HEK293T (cell line): ENCODE results near the gene C17orf50.

Source experiments
- CTCF ChIA-PET: fragments of 350-600 bp; formaldehyde crosslinking; extraction: SDS; loops from one replicate; lab custom pipeline; 2021; ENCODE audit warnings: antibody characterized with exemption, inconsistent platforms; lab: Yijun Ruan, JAX
- POLR2A ChIA-PET: fragments of 350-600 bp; formaldehyde crosslinking; extraction: SDS; loops from one replicate; lab custom pipeline; 2020; ENCODE audit warnings: antibody characterized with exemption, inconsistent platforms; lab: Yijun Ruan, JAX
- DNase-seq: peaks from one replicate; pipeline ENCODE4 v3.0.0; 2012; ENCODE audit warnings: mixed read lengths; ENCODE audit errors: extremely low spot score
- ARNT ChIP-seq: fragments of 450-650 bp; IDR thresholded peaks from 2 replicates; pipeline ENCODE4 v1.6.1; 2017; ENCODE audit warnings: mild to moderate bottlenecking
- BHLHE40 ChIP-seq: fragments of 450-650 bp; IDR thresholded peaks from 2 replicates; pipeline ENCODE4 v1.6.1; 2016; ENCODE audit warnings: mild to moderate bottlenecking, moderate library complexity, borderline replicate concordance
- CTBP1 ChIP-seq: fragments of 450-650 bp; IDR thresholded peaks from 2 replicates; pipeline ENCODE4 v1.6.1; 2016; ENCODE audit warnings: borderline replicate concordance
- ELF4 ChIP-seq: fragments of 450-650 bp; IDR thresholded peaks from 2 replicates; pipeline ENCODE4 v1.6.1; 2017; ENCODE audit warnings: antibody characterized with exemption
- FOXA1 ChIP-seq: fragments of 450-650 bp; IDR thresholded peaks from 2 replicates; pipeline ENCODE4 v1.6.1; 2016; ENCODE audit warnings: mild to moderate bottlenecking
- FOXK2 ChIP-seq: fragments of 450-650 bp; IDR thresholded peaks from 2 replicates; pipeline ENCODE4 v1.6.1; 2016; ENCODE audit warnings: mild to moderate bottlenecking
- FOXM1 ChIP-seq: fragments of 450-650 bp; IDR thresholded peaks from 2 replicates; pipeline ENCODE4 v1.6.1; 2017; ENCODE audit warnings: mild to moderate bottlenecking, borderline replicate concordance
- HDGF ChIP-seq: fragments of 450-650 bp; IDR thresholded peaks from 2 replicates; pipeline ENCODE4 v1.6.1; 2017; ENCODE audit warnings: antibody characterized with exemption, borderline replicate concordance
- L3MBTL2 ChIP-seq: fragments of 450-650 bp; conservative IDR thresholded peaks from 2 replicates; pipeline ENCODE4 v1.6.1; 2016; ENCODE audit warnings: mild to moderate bottlenecking
- LEF1 ChIP-seq: fragments of 450-650 bp; IDR thresholded peaks from 2 replicates; pipeline ENCODE4 v1.6.1; 2017; ENCODE audit warnings: mild to moderate bottlenecking, borderline replicate concordance
- NFRKB ChIP-seq: fragments of 450-650 bp; IDR thresholded peaks from 2 replicates; pipeline ENCODE4 v1.6.1; 2016; ENCODE audit warnings: mild to moderate bottlenecking, moderate library complexity
- PKNOX1 ChIP-seq: fragments of 450-650 bp; IDR thresholded peaks from 2 replicates; pipeline ENCODE4 v1.6.1; 2016
- SP1 ChIP-seq: fragments of 450-650 bp; IDR thresholded peaks from 2 replicates; pipeline ENCODE4 v1.6.1; 2017
- SUZ12 ChIP-seq: fragments of 450-650 bp; IDR thresholded peaks from 2 replicates; pipeline ENCODE4 v1.6.1; 2016; ENCODE audit warnings: mild to moderate bottlenecking
- TARDBP ChIP-seq: fragments of 450-650 bp; IDR thresholded peaks from 2 replicates; pipeline ENCODE4 v1.6.1; 2016
- ZNF384 ChIP-seq: fragments of 450-650 bp; IDR thresholded peaks from 2 replicates; pipeline ENCODE4 v1.6.1; 2016

Gene C17orf50

GRCh38 chr17:35727635-35728034 lies 33.1 kb upstream of the C17orf50 start:
- TF ChIP-seq FOXK2, result no peak
- TF ChIP-seq BHLHE40, result no peak
- DNase-seq, result no peak
- ChIA-PET POLR2A (interaction anchor here (1.1 to 1.7 kb wide), 2 partner anchors 139 to 149 kb away, joined by 3 to 6 read pairs; partner anchors contain the start of gene PEX12), CTCF (interaction anchor here (0.7 to 1.4 kb wide), 3 partner anchors 12 to 114 kb away, joined by 3 to 5 read pairs (median 4); no protein-coding TSS in a partner anchor)

- POLR2A ChIA-PET, result no interaction called here
- CTCF ChIA-PET, result interaction anchor here (1.0 kb wide), 1 partner anchor 11 kb away, joined by 3 read pairs; no protein-coding TSS in a partner anchor
- TF ChIP-seq FOXK2, result no peak
- TF ChIP-seq ELF4, result no peak
- no peak for TF ChIP-seq NFRKB
- TF ChIP-seq SP1, result no peak
- TF ChIP-seq FOXA1, result no peak
- no peak for TF ChIP-seq L3MBTL2
- TF ChIP-seq PKNOX1, result no peak
- TF ChIP-seq BHLHE40, result no peak
- TF ChIP-seq ZNF384, result no peak
- TF ChIP-seq TARDBP, result no peak
- TF ChIP-seq HDGF, result no peak
- no peak for TF ChIP-seq FOXM1
- no peak for TF ChIP-seq SUZ12
- no peak for TF ChIP-seq ARNT
- TF ChIP-seq LEF1, result no peak
- no peak for TF ChIP-seq CTBP1
- DNase-seq, result no peak
Observed at GRCh38 chr17:35728551-35728950, 32.1 kb upstream of the C17orf50 start.

GRCh38 chr17:35729405-35729833 lies 31.3 kb upstream of the C17orf50 start:
- no peak for TF ChIP-seq L3MBTL2
- no peak for TF ChIP-seq LEF1
- no peak for TF ChIP-seq SP1
- ChIA-PET CTCF (no interaction called here), POLR2A (no interaction called here)
- no peak for DNase-seq

GRCh38 chr17:35730400-35731005 lies 30.2 kb upstream of the C17orf50 start:
- peak; percentile 55 for TF ChIP-seq PKNOX1
- TF ChIP-seq TARDBP, result no peak
- ChIA-PET CTCF (interaction anchor here (1.2 kb wide), 1 partner anchor 17 kb away, joined by 3 read pairs; no protein-coding TSS in a partner anchor), POLR2A (interaction anchor here (0.9 to 1.4 kb wide), 3 partner anchors 13 to 152 kb away, joined by 3 to 4 read pairs (median 4); partner anchors contain the start of genes PEX12 and TAF15)
- no peak for DNase-seq

GRCh38 chr17:35731239-35731916 lies 29.3 kb upstream of the C17orf50 start, which contains the start of gene RASL10B:
RASL10B (plus strand) TSS chr17:35731639; CDS start chr17:35735185, 3,546 bp downstream.
- TF ChIP-seq CTBP1 (no peak), FOXM1 (peak; percentile 12; the same call in 1 of the 2 replicates), BHLHE40 (no peak), TARDBP (no peak), HDGF (no peak), FOXA1 (no peak), ELF4 (no peak), ZNF384 (no peak), L3MBTL2 (no peak; the same call in 1 of the 2 replicates)
- ChIA-PET POLR2A (interaction anchor here (0.9 to 1.4 kb wide), 5 partner anchors 9 to 153 kb away, joined by 3 to 5 read pairs (median 4); partner anchors contain the start of genes PEX12 and TAF15), CTCF (interaction anchor here (0.6 to 1.2 kb wide), 2 partner anchors 16 to 18 kb away, joined by 3 to 4 read pairs; no protein-coding TSS in a partner anchor)
- DNase-seq, result peak; percentile 57

- CTCF ChIA-PET, result interaction anchor here (0.6 to 1.2 kb wide), 2 partner anchors 15 to 19 kb away, joined by 3 to 4 read pairs; no protein-coding TSS in a partner anchor
- no peak for DNase-seq
- TF ChIP-seq ARNT, result no peak
- no peak for TF ChIP-seq FOXA1
- TF ChIP-seq ELF4, result no peak
- TF ChIP-seq SUZ12, result no peak
- TF ChIP-seq BHLHE40, result no peak
- TF ChIP-seq FOXK2, result no peak
- no peak for TF ChIP-seq SP1
- TF ChIP-seq LEF1, result no peak
- no peak for TF ChIP-seq CTBP1
- no peak for TF ChIP-seq HDGF
- TF ChIP-seq NFRKB, result no peak
- no peak for TF ChIP-seq FOXM1
- no peak for TF ChIP-seq L3MBTL2
- no peak for TF ChIP-seq PKNOX1
- TF ChIP-seq ZNF384, result no peak
- TF ChIP-seq TARDBP, result no peak
- POLR2A ChIA-PET, result interaction anchor here (0.9 to 1.5 kb wide), 5 partner anchors 9 to 154 kb away, joined by 3 to 5 read pairs (median 4); partner anchors contain the start of genes AP2B1, GAS2L2 and PEX12
Observed at GRCh38 chr17:35731917-35732805, 28.5 kb upstream of the C17orf50 start.
